ENCODE data around the gene RFPL3.

RFPL3 gene

GRCh38 chr22:32310777-32311176 lies 46.9 kb upstream of the RFPL3 start:
- no peak for TF ChIP-seq EZH2 (IDR thresholded peaks at IDR 0.05; ENCODE audit: borderline replicate concordance, low read depth, low read length, severe bottlenecking)
- no peak for TF ChIP-seq CTCF (IDR thresholded peaks at IDR 0.05; ENCODE audit: borderline replicate concordance, extremely low read depth, low read length, poor library complexity, severe bottlenecking)
- Histone ChIP-seq H3K4me1 (ENCODE audit: insufficient read depth, low read length) (no peaks in the 10 kb centered on the region), H3K79me2 (ENCODE audit: insufficient read depth, low read length) (no peaks in the 10 kb centered on the region), H3K36me3 (ENCODE audit: insufficient read depth, low read length) (no peaks in the 10 kb centered on the region), H4K20me1 (ENCODE audit: insufficient read depth, low read length) (0 out of 2 replicates have a peak, but pooled peaks cover 3% of the 10 kb centered on the region), H2AFZ (ENCODE audit: low read depth, low read length) (no peak overlapping the region), H3K4me2 (ENCODE audit: insufficient read depth, low read length) (no peak overlapping the region), H3K9me3 (ENCODE audit: insufficient read depth, low read length, severe bottlenecking) (no peaks in the 10 kb centered on the region), H3K27ac (ENCODE audit: low read length) (no peak overlapping the region), H3K27me3 (ENCODE audit: insufficient read depth, low read length, poor library complexity) (peaks cover 9% of the 10 kb centered on the region), H3K4me3 (ENCODE audit: low read depth in 1 of 2, low read length in 2 of 2) (no peak overlapping the region), H3K9ac (ENCODE audit: low read depth, low read length) (no peak overlapping the region)
- DNase-seq (no peak), ATAC-seq (ENCODE audit: insufficient read depth, low read depth) (no peak)

GRCh38 chr22:32311551-32312071 lies 46.1 kb upstream of the RFPL3 start:
- Histone ChIP-seq H3K4me3 (ENCODE audit: low read depth in 1 of 2, low read length in 2 of 2) (no peak overlapping the region), H4K20me1 (ENCODE audit: insufficient read depth, low read length) (0 out of 2 replicates have a peak, but pooled peaks cover 3% of the 10 kb centered on the region), H3K9me3 (ENCODE audit: insufficient read depth, low read length, severe bottlenecking) (no peaks in the 10 kb centered on the region), H3K27ac (ENCODE audit: low read length) (no peak overlapping the region), H2AFZ (ENCODE audit: low read depth, low read length) (no peak overlapping the region), H3K9ac (ENCODE audit: low read depth, low read length) (no peak overlapping the region), H3K27me3 (ENCODE audit: insufficient read depth, low read length, poor library complexity) (peaks cover 9% of the 10 kb centered on the region), H3K79me2 (ENCODE audit: insufficient read depth, low read length) (no peaks in the 10 kb centered on the region), H3K4me2 (ENCODE audit: insufficient read depth, low read length) (no peak overlapping the region), H3K4me1 (ENCODE audit: insufficient read depth, low read length) (no peaks in the 10 kb centered on the region), H3K36me3 (ENCODE audit: insufficient read depth, low read length) (no peaks in the 10 kb centered on the region)
- ATAC-seq (ENCODE audit: insufficient read depth, low read depth) (no peak), DNase-seq (no peak)
- no peak for TF ChIP-seq CTCF (IDR thresholded peaks at IDR 0.05; ENCODE audit: borderline replicate concordance, extremely low read depth, low read length, poor library complexity, severe bottlenecking)
- TF ChIP-seq EZH2 (IDR thresholded peaks at IDR 0.05; ENCODE audit: borderline replicate concordance, low read depth, low read length, severe bottlenecking) = no peak

GRCh38 chr22:32312748-32313147 lies 44.9 kb upstream of the RFPL3 start:
- Histone ChIP-seq H3K9ac (ENCODE audit: low read depth, low read length) (no peak overlapping the region), H3K27ac (ENCODE audit: low read length) (no peak overlapping the region), H3K4me1 (ENCODE audit: insufficient read depth, low read length) (no peaks in the 10 kb centered on the region), H2AFZ (ENCODE audit: low read depth, low read length) (no peak overlapping the region), H3K79me2 (ENCODE audit: insufficient read depth, low read length) (no peaks in the 10 kb centered on the region), H3K36me3 (ENCODE audit: insufficient read depth, low read length) (no peaks in the 10 kb centered on the region), H4K20me1 (ENCODE audit: insufficient read depth, low read length) (0 out of 2 replicates have a peak, but pooled peaks cover 3% of the 10 kb centered on the region), H3K27me3 (ENCODE audit: insufficient read depth, low read length, poor library complexity) (peaks cover 9% of the 10 kb centered on the region), H3K4me2 (ENCODE audit: insufficient read depth, low read length) (no peak overlapping the region), H3K9me3 (ENCODE audit: insufficient read depth, low read length, severe bottlenecking) (no peaks in the 10 kb centered on the region), H3K4me3 (ENCODE audit: low read depth in 1 of 2, low read length in 2 of 2) (no peak overlapping the region)
- ATAC-seq (ENCODE audit: insufficient read depth, low read depth) = no peak
- no peak for DNase-seq
- TF ChIP-seq EZH2 (IDR thresholded peaks at IDR 0.05; ENCODE audit: borderline replicate concordance, low read depth, low read length, severe bottlenecking) (no peak), CTCF (IDR thresholded peaks at IDR 0.05; ENCODE audit: borderline replicate concordance, extremely low read depth, low read length, poor library complexity, severe bottlenecking) (no peak)

Measured in DND-41 (cell line).